Measurements from ENCODE around the gene ODAD2. TPM values are rescaled to one million over a fixed set of nuclear protein-coding genes. Genes with fewer than 3 reads are reported as not detected.

The ODAD2 gene
- total and polyA plus RNA-seq, 2 of the 8 experiments (the other 6 are each of a cell fraction or from before 2014, with no cell fraction given), result 0.95 to 4.3 TPM

GRCh38 chr10:27959093-27959715 is 39.7 kb downstream of the ODAD2 start (continued):
- no peak for TF ChIP-seq CHD7 (IDR thresholded peaks at IDR 0.05; ENCODE audit: insufficient replicate concordance, low read length)
- no peak for TF ChIP-seq BRCA1 (IDR thresholded peaks at IDR 0.05; ENCODE audit: low read depth, low read length)
- no peak for TF ChIP-seq CHD1 (IDR thresholded peaks at IDR 0.05; ENCODE audit: low read depth, low read length)
- TF ChIP-seq POU5F1 (IDR thresholded peaks at IDR 0.05; ENCODE audit: low read depth, low read length), result no peak
- TF ChIP-seq, protein P1, sequence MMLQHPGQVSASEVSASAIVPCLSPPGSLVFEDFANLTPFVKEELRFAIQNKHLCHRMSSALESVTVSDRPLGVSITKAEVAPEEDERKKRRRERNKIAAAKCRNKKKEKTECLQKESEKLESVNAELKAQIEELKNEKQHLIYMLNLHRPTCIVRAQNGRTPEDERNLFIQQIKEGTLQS (IDR thresholded peaks at IDR 0.05; ENCODE audit: insufficient read depth, low read depth, low read length), result no peak
- no peak for TF ChIP-seq PHF8 (conservative IDR thresholded peaks at IDR 0.05; ENCODE audit: low read depth, low read length)
- no peak for TF ChIP-seq EGR1 (IDR thresholded peaks at IDR 0.05; ENCODE audit: borderline replicate concordance, low read depth, low read length)
- TF ChIP-seq, protein P2, sequence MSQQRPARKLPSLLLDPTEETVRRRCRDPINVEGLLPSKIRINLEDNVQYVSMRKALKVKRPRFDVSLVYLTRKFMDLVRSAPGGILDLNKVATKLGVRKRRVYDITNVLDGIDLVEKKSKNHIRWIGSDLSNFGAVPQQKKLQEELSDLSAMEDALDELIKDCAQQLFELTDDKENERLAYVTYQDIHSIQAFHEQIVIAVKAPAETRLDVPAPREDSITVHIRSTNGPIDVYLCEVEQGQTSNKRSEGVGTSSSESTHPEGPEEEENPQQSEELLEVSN (IDR thresholded peaks at IDR 0.05), result no peak
- no peak for TF ChIP-seq HDAC2 (IDR thresholded peaks at IDR 0.05; ENCODE audit: borderline replicate concordance in 1 of 2, low read depth in 2 of 2, low read length in 2 of 2)

Data from H1 (cell line).